HG02943 (cell line): Measurements from ENCODE around the gene MAP3K8.
A peak's percentile ranks its signal among the peaks of the same experiment; 100 is the strongest.

ENCODE experiments used
- ATAC-seq: cut with Tn5 transposase; IDR thresholded peaks from one replicate; pipeline ENCODE4 v1.9.1; 2021; ENCODE audit warnings: mild to moderate bottlenecking, low read depth, moderate library complexity; ENCODE audit not compliant: unreplicated experiment

Gene MAP3K8

DNA sequence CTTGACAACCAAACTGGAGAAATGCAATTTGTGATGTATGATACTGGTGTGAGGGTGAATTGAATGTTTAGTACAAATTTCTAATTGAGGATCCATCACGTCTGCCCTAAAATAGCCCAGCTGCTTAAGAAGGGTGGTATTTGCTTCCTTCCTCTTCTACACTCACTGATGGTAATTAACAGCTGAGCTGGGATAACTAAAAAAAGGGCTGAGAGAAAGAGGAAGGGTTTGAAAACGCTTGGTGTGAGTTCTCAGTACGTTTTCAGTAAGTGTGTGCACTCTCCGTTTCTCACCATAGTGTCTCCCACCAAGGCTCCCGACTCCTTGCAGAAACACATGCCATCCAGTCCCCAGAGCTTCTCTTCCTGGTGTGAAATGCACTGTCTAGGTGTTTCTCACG is 54.3 kb downstream of the MAP3K8 start:
- no peak for ATAC-seq

DNA sequence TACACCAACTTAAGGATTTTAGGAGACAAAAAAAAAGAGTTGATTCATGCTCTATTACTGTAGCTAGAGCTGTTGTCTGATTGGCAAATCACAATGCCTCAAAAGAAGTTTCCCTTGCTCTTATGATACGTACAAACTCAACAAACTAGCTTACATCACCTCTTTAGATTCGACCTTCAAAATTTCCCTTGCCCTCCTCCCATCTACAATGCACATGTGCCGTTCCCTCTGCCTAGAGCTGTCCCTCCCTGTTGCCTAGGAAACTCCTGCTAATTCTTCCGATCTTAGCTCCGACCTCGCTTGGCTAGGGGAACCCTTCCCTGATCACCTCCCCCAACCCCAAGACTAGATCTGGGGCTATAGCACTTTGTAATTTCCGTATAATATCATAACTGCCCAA is 55.4 kb downstream of the MAP3K8 start:
- no peak for ATAC-seq

DNA sequence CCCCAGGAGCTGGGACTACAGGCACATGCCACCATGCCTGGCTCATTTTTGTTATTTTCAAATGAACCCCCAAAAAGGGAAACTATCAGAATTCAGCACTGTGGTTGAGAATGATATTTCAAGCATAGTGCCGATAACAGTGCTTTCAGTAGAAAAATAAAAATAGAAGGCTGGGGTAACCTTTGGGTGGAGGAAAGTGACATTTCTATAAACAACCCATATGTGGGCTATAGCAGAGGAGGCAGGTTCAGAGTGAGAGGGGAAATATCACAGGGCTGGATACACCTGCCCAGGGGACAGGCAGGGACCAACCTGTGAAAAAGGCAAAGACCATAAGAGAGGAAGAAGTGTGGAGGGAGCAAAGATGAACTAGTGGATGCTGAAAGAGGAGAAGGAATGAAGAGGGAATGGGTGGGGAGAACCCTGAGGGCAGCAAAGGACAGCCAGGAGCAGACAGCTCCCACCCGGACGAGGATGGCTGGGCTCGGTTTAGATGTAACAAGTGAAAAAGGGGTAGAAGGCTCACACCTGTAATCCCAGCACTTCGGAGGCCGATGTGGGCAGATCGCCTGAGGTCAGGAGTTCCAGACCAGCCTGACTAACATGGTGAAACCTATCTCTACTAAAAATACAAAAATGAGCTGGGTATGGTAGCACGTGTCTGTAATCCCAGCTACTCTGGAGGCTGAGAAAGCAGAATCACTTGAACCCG is 56.5 kb downstream of the MAP3K8 start:
- no peak for ATAC-seq

DNA sequence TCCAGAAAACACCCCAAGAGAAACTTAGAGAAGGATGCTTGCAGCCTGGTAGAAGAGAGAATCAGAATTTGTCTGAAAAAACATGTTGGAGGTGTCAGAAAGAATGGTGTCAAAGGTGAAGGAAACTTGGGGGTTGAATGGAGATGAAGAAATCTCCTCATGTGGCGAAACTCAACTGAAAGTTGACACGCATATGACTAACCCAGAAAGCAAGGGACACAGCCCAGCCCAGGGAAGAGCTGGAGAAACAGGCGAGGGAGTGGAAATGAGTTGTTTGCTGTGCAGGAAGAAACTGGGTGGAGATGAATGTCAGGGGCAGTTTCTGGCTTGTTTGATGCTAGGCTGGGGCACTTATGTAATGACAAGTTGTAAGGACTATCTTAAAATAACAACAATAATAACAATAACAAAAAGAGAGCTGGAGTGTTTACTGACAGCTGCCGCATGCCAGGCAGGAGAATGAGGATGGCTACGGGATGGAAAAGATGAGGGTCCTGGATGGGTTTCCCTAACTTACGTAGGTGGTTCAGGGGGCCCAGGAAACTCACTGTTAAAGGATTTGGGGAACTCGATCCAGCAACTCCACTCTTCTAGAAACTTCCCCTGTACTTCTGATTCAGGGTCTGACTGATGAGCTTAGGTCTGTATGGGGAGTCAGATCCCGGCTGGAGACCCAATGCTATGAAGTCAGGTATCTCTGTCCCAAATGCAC is 57.4 kb downstream of the MAP3K8 start:
- ATAC-seq, result no peak

DNA sequence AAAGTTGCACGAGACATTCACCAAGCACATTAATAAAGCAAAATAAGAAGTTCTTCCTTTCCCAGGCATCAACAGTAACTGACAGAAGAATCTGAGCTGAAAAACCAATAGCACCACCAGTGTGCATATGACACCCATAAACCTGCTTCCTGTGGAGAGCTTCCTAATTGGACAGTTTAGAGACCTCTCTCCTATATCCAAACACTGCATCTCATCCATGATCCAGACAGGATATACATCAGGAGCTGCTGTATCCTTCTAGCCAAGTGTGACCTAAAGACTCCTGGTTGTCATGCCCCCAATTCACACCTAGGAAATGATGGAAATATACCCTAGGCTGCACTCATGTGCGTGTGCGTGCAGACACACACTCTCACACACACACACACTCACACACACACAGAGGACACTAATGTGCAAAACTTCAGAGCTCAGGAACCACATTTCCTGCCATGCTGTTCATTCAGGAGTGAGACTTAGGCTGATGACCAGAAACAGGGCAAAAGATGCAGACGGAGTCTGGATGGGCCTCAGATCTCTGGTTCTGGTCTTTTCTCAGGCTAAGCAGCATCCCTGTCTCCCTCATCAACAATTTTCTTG is 58.0 kb downstream of the MAP3K8 start:
- ATAC-seq, result no peak

DNA sequence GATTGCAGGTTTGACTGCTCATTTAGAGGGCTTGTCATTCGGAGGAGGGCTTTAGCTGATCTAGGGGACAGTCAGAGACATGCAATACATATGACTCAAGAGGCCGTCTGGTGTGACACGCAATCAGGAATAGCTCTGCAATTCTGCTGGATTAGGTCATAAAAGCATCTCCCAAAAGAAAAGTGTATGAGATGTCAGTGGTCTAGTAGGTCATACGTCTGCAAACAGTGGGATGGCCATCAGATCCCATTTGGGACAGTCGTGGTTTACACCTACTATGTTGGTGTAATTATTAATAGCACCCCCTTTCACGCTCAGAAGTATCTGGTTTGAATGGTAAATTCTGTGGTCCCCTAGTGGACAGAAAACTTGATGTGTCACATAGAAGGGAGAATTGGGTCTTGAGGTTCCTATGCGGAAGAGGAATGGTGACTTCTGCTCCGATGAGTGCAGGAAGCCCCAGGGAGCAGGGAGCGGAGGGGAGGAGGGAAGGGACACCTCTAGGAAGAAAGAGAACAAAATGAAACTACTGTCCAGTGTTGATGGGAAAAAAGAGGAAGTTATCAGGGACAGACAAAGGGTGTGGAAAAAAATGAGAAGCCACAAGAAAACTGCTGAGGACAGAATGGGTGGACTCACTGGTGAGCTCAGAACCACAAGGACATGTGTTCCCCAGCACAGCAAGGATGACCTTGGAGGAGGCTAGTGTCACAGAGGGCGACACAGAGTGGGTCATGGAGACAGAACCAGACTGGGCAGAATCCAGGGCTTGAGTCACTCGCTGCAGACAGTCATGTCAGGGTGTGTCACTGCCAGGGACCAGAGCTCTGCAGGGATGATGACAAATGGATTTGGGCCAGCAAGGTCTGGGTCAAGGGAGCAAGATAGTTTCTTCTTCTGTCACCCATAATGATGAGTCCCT is 59.9 kb downstream of the MAP3K8 start:
- peak; percentile 54 for ATAC-seq

DNA sequence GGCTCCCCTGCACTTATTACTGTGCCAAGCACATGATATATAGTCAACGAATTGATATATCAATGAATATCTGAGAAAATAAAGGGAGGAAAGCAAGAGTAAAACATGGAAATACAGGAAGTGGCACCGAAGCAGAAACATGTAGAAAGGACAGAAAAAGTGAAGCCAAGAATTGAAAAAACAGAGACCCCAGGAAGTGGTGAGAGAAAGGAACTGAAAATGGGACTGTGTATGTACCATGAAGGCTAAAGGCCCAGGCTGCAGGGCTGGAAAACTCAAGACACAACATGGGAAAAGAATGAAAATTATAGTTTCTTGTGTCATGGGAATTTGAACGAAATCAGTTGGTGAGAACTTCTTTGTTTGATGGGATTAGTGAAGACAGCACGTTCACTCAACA is 60.6 kb downstream of the MAP3K8 start:
- no peak for ATAC-seq

DNA sequence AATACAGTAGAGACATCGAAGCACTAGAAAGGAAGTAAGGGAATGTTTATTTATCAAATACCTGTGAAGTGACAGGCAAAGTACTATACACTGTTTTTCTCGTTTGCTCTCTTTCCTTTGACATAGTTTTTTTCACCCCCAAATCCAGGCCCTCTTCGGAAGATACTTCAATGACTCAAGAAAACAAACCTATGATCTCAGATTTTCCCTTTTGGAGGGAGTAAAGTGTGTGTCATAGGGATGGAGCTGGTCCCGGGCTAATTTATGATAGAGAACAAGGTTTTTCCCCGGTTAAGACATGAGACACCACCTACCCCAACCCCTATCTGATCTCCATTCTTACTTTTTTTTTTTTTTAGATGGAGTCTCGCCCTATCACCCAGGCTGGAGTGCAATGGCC is 61.7 kb downstream of the MAP3K8 start:
- no peak for ATAC-seq

DNA sequence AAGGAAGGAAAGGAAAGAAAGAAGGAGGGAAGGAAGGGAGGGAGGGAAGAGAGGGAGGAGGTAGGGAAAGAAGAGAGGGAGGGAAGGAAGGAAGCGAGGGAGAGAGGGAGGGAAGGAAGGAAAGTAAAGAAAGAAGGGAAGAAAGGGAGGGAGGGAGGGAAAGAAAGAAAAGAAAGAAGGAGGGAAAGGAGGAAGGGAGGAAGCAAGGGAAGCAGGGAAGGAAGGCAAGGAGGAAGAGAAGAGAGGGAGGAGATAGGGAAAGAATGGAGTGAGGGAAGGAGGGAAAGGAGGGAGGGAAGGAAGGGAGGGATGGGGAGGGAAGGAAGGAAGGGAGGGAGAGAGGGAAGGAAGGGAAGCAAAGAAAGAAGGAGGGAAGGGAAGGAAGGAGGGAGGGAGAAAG is 65.8 kb downstream of the MAP3K8 start:
- ATAC-seq, result no peak

DNA sequence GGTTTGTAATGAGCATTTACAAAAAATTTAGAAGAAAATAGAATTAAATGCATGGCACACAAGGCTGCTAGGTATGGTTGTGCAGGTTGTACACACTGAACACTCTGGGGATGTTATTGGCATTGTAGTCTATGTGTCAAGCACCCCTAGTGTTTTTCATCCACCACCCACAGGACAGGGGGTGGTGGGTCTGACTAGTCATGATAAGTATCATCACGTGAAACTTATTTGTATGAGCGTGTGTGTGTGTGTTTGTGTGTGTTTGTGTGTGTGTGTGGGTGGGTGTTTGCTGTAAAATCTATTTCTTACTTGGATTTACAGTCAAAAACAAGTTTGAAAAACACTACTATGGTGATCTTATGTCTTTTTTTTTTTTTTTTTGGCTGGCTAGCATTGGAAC is 66.5 kb downstream of the MAP3K8 start:
- no peak for ATAC-seq

DNA sequence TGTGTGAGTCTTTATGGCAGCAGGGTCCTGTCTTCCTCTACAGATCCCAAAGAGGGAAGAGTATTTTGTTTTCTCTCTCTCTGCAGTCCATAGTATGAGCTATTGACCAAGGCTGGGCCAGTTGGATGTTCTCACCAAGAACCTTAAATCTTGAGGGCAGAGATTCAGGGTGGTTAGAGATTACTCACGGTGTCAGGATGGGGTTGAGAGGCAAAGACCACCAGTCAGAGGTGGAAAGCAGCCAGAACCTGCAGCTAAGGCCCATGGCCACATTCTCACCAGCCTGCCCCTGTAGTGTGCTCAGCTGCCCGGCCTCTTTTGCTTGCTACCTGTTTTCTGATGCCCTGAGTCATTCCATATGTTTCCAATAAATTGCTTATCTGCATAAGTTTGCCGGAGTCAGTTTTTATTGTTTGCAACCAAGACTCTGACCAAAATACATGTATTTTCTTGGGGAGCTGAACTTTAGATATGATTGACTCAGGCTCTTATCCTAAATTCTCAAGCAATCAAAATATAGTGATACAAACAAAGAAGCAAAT is 67.0 kb downstream of the MAP3K8 start:
- no peak for ATAC-seq

DNA sequence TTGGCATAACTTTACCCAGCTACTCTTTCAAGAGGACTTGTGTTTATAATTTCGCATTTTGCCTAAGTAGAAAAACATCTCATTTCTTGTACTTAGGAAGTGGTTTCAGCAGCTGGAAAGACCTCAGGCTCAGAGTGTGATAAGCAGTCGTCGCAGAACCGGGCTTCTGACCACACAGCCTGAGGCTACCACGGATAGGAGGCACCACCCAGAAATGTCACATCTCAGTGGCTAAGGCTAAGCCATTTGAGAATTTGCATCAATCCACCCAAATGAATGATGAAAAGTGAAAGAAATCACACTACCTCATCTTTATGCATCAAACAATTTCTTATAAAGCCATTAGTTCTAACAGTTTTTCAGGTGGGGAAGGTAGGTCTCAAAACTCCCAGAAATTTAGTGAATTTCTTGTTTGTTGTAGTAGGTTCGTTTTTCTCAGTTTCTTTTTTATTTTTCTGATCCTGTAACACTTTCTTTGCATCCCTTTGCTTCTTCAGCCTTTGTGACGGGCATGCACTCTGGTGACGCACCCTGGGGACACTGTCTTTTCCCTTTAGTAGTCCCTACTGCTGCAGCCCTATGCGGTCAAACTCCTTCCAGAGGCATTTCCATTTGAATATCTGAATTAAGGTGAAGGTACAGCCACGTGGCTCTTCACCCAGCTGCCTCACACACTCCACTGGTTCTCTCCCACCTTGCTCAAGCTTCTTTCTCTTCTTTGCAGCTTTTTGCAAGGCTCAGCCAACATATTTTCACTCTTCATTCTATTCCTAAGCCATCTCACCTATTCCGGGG is 68.5 kb downstream of the MAP3K8 start:
- no peak for ATAC-seq

DNA sequence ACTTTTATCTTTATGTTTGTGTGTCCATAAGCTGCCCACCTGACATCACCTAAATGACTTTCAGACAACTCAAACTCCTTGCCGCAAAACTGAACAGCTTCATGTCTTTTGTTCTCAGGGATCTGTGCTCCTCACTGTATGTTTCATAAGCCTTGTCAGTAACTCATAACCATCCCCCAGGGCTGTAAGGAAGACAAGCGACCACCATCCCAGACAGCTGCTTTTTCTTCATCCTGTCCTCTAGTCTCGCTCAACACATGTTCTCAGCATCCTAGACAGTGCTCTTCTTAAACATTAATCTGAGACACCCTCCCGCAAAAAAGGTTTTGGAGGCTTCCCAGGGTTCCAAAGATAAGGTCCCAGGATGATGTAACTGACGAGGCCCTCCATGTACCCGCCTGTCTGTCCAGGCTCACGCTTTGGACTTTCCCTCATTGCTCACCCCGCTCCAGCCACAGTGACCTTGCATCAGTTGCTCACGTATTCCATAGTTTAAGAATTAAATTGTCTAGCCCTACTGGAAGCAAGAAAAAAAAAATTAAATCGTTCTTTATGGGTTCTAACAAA is 69.8 kb downstream of the MAP3K8 start:
- ATAC-seq, result no peak

DNA sequence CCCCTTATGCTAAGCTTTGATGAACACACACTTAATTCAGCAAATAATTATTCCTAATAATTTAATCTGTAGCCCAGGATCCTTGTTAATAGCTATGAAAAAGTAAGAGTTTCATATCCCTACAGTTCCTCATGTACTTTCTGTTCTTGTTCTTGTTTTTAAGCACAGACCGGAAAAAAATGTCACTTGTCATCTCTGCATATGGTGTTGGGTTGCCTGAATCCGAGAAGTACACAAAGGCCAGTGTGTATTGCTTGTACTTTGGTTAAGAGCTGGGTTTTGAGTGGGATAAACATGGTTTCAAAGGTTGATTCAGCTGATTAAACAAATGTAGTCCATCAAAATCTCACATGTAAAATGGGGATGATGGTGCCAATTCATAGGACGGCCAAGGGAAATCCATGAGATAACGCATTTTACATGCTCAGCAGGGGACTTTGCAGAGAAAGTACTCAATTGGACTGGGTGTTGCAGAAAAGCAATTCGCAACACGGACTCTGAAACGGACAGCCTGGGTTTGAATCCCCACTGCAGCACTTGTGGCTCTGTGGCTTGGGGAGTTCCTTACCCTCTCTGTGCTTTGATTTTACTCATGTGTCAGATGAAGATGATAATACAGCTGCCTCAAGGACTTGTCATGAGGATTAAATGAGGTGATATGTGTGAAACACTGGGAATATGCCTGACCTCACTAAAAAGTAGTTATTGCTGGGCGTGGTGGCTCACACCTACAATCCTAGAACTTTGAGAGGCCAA is 71.7 kb downstream of the MAP3K8 start:
- ATAC-seq, result no peak

DNA sequence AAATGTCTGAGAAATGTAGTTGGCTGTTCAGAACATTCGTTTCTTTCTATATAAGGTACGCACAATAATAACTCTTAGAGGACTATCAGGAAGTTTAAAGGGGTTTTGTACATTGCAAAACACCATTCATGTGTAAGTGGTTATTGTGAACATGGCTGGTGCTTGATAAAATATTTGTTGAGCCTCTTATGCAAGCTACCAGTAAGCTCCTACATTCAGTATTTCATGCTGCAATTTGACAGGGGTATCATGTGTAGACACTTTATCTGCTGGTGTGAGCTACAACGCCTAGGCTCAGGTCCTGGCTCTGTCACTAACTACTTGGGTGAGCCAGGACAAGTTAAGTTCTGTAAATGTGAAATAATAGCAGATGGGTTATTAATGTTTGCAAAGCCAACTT is 75.5 kb downstream of the MAP3K8 start:
- no peak for ATAC-seq

DNA sequence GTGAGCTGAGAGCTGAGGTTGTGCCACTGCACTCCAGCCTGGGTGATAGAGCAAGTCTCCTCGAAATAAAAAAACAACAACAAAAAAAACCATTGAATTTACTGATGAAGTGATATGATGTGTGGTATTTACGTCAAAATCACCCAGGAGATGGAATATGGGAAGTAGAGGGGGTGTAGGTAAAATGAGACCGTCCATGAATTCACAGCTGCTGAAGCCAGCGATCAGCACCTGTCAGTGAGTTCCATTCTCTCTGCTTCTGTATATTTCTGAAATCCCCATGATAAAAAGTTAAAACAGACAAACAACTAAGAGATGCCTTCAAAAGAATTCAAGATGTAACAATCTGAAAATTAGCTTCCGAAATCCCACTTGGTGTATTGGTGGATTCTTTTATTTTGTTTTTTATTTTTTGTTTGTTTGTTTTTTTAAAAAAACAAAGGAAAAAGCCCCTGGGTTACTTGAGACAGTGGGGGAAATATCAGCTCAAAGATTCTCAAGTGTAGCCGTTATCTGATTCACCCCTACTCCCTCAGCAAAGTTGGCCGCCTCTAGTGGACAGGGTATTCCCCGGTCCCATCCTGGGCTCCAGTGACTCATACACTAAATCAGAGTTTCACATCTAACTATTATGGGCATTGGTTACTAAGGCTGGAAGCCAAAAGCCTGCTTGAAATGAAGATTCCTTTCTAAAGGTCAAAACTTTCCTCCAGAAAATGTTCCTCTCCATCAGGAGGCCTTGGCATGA is 76.4 kb downstream of the MAP3K8 start:
- ATAC-seq, result peak; percentile 55

DNA sequence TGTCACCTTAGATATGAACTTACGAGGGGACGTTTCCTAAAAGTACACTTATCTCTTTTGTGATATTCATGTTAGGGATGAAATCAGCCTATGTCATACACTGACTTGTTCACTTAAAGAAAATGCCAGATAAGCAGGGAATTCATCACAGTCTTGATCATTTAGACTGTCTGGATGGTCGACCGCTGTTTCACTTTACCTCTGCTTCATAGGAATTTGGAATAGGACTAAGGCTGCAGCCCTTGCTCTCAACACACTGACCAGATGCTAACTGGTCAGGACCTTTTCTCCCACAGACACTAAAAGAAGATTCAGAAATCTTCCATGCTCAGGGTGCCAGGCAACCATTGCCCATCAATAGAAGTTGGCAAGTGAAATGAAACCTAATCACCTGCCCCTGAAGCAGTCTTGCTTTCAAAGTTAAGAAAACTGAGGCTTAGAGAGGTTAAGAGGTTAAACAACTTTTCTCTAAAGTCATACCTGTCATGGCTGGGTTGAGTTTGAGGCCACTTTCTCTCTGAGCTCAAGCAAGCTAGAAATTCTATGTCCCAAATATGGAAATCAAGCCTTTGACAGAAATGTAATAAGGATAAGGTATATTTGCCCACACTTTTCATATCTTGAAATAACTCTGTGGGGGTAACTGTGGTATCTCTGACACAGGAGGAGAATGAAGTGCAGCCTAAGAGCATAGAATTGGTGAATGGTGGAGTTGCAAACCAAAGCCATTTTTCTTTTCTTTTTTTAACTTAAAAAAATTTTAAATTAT is 77.1 kb downstream of the MAP3K8 start:
- no peak for ATAC-seq
